Activated CD8-positive, alpha-beta memory T cell treated with anti-CD3 and anti-CD28 coated beads for 24 hours (primary cell): Measurements from ENCODE around the gene C2orf76.
"Not testable (repeated sequence)": the region's sequence is repeated elsewhere in the genome, so short reads cannot be mapped to it uniquely, and the experiment has no call there.

Experiments used
- DNase-seq: peaks from one replicate; pipeline ENCODE4 v3.0.0-alpha.2; 2020

Gene C2orf76

GRCh38 chr2:119377294-119377992 is 10.8 kb upstream of the C2orf76 start:
- peak; percentile 35 for DNase-seq

DNA sequence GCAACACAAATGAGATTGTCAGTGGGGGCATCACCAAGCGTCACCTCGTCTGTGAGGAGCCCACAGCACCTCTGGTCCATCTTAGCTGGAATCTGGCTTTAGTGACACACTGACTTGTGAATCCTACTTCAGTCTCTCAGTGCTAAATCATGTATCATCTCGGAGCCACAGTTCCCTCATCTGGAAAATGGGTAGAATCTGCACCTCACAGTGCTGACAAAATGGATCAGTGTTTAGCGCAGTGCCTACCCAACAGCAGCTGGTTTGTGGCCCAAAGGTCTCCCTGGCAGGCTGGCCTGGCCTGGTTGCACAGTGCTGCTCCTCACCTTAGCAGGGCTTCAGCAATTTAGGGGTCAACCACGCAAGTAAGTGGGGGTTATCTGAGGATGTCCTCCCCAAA is 10.2 kb upstream of the C2orf76 start:
- no peak for DNase-seq

GRCh38 chr2:119376406-119376805 is 9.8 kb upstream of the C2orf76 start:
- not testable (repeated sequence) for DNase-seq

DNA sequence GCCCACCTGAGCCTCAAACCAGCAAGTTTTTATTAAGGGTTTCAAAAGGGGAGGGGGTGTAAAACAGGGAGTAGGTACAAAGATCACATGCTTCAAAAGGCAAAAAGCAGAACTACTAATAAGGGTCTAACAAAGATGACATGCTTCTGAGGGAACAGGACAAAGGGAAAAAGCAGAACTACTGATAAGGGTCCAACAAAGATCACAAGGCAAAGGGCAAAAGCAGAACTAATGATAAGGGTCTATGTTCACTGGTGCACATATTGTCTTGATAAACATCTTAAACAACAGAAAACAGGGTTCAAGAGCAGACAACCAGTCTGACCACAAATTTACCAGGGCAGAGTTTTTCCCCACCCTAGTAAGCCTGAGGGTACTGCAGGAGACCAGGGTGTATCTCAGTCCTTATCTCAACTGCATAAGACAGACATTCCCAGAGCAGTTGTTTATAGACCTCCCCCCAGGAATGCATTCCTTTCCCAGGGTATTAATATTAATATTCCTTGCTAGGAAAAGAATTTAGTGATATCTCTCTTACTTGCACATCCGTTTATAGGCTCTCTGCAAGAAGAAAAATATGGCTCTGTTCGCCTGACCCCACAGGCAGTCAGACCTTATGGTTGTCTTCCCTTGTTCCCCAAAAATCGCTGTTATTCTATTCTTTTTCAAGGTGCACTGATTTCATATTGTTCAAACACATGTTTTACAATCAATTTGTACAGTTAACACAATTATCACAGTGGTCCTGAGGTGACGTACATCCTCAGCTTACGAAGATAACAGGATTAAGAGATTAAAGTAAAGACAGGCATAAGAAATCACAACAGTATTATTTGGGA is 7.5 kb upstream of the C2orf76 start:
- not testable (repeated sequence) for DNase-seq

GRCh38 chr2:119372778-119373568 is 6.3 kb upstream of the C2orf76 start:
- DNase-seq: no peak

GRCh38 chr2:119371111-119371510 is 4.5 kb upstream of the C2orf76 start:
- DNase-seq: no peak

GRCh38 chr2:119369845-119370244 is 3.2 kb upstream of the C2orf76 start:
- no peak for DNase-seq

- DNase-seq: peak; percentile 79
Measured at GRCh38 chr2:119367472-119368099, 952 bp upstream of the C2orf76 start.

DNA sequence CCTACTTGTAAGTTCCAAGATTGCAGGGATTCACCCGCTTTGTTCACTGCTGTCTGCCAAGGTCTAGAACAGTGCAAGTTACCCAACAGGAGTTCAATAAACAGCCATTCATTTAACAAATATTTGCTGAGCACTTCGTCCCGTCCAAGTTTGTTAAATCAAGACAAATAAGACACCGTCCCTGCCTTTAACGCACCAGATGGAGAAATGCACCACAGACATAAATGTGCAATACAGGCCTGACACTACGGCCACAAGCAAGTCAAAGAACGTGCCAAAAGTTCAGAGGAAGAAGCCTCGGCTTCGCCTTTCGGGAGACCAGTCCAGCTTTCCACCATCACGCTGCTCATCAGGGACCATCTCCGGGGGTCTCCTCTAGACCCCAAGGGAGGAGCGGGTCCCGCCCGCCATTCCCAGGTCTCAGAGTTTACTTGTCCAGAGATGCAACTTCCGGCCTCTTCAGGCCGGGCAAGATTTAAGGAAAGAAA is 429 bp downstream of the C2orf76 start:
- no peak for DNase-seq

GRCh38 chr2:119365436-119365835 is 1.2 kb downstream of the C2orf76 start:
- no peak for DNase-seq

GRCh38 chr2:119364798-119365197 is 1.8 kb downstream of the C2orf76 start:
- no peak for DNase-seq

DNA sequence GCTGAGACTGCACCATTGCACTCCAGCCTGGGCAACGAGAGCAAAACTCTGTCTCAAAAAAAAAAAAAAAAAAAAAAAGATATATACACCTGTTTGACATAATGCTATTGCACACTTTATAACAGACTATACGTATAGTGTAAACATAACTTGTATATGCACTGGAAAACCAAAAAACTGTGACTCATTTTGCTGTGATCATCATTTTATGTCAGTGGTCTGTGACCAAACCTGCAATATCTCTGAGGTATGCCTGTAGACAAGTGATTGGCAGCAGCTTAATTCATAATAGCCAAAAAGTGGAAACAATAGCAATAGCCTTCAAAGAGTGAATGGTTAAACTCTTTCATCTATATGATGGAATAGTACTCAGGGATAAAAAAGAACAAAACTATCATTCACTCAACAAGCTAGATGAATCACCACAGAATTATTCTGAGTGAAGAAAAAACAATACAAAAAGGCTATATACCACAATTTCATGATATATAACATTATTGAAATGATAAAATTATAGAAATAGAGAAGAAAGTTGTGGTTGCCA is 6.1 kb downstream of the C2orf76 start:
- DNase-seq: no peak

DNA sequence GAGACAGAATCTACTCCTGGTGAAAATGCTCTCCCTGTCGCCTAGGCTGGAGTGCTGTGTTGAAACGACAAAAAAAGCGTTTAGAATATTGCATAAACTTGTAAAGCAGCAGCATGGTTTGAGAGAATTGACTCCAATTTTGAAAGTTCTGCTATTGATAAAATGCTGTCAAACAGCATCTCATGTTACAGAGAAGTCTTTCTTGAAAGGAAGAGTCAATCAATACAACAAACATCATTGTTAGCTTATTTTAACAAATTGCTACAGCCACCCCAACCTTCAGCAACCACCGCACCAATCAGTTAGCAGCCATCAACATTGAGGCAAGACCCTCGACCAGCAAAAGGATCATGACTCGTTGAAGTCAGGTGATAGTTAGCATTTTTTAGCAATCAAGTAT is 6.9 kb downstream of the C2orf76 start:
- DNase-seq: no peak

GRCh38 chr2:119354860-119355259 is 11.8 kb downstream of the C2orf76 start:
- DNase-seq: no peak

DNA sequence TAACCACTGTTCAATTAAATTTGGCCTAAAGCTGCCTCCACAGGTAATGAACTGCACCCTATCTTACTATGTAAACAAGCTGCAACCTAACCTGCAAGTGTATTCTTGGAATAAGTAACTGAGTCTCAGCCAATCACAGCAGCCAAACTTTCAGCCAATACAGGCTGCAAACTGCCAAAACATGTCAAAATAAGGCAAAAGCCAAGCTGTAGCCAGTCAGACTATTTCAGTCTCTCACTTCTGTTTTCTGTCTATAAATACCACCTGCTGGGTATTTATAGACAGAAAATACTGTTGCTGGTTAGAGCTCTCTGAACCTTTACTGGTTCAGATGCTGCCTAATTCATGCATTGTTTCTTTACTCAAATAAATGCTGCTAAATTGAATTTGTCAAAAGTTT is 14.3 kb downstream of the C2orf76 start:
- no peak for DNase-seq

DNA sequence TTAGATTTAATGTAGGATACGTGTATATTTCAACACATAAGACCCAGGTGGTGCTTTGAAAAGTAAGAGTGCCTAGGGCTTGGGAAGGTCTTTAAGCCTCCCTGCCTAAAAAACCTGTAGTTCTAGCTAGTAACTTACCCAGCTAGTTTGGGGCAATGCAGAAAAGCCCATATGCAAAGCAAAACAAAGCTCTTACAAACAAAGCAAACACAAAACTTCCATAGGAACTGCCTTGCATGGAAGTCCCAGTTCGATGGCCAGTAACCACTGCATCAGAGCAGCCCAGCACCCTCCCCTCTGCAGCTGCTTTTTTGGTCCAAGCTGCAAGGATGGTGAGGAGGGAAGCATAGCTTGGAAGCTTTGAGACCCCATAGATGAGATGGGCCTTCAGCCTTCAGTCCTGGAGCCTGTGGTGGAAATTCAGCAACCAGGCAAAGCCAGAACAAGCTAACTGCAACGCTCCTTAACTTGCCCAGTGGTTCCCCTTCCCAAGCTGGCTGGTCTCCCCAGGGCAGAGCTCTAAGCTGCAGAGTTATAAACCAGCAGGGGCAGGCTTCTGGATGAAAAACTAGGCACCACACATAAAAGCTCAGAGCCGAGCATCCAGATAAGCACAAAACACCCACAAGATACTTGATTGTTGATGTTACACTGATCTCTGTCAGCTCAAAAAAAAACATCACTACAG is 16.2 kb downstream of the C2orf76 start:
- DNase-seq: no peak

- DNase-seq: no peak
Measured at GRCh38 chr2:119349289-119349688, 17.3 kb downstream of the C2orf76 start.

DNA sequence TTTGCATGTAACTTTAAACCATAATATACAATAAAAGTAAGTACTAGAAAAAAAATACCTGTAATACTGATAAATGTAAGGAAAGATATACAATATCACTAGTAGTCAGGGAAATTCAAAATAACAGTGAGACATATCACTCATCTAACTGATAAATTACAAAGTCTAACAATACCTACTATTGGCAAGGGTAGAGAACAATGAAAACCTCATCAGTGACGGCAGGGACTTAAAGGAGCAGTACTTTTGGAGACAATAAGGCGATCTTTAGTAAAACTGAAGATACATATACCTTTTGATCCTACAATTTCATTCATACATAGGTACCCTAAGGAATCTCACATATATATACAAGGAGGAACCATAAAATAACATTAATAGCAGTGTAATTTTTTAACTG is 24.9 kb downstream of the C2orf76 start:
- DNase-seq: no peak

DNA sequence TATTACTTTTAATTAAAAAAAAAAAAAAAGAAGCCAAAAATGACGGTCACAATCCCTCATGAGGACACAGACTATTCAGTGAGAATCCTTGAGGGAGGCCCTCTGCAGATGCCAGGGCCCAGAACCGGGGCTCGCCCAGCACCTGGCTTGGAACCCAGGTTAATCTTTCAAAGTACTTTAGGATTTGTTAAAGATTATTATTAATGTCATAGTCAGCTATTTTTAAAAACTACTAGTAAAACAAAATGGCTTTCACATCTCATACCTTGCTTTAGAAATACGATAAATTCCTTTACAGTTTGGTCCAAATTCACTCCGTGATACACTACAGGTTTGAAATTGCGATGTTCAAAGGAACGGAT is 27.1 kb downstream of the C2orf76 start:
- DNase-seq: no peak

GRCh38 chr2:119338826-119339561 is 27.6 kb downstream of the C2orf76 start:
- DNase-seq: peak; percentile 60

DNA sequence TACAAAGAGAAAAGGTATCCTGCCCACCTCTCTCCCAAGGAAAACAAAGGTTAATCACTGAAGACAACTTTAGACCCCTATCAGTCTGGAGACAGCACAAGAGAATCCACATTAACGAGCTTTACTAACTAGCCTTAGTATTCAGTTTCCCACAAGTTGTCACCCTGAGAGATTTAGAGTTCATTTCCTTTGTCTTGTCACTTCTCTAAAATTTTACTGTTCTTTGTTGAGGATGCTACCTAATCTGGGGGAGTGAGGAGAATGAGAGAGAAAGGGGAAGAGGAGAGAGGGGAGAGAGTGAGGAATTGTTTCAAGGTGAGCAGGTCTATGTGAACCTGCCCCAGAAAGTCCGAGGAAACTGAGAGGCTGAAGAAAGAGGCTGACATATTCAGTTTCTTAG is 28.4 kb downstream of the C2orf76 start:
- DNase-seq: no peak
